Activated CD4-positive, alpha-beta memory T cell treated with anti-CD3 and anti-CD28 coated beads for 36 hours (primary cell): ENCODE data around the gene EIF2S1. TPM values are rescaled to one million over a fixed set of nuclear protein-coding genes. Genes with fewer than 3 reads are reported as not detected.

Experiments used
- CTCF ChIA-PET: fragments of 350-600 bp; sonication (Branson Sonifier 250); formaldehyde crosslinking; loops from one replicate; lab custom pipeline; 2021; ENCODE audit warnings: antibody characterized with exemption, inconsistent platforms; lab: Charles Lee
- POLR2A ChIA-PET: fragments of 350-600 bp; sonication (Branson Sonifier 250); formaldehyde crosslinking; loops from one replicate; lab custom pipeline; 2021; ENCODE audit warnings: antibody characterized with exemption; lab: Charles Lee
- DNase-seq: peaks from one replicate; pipeline ENCODE4 v3.0.0-alpha.2; 2020
- H3K27ac Mint-ChIP-seq: one replicate; pipeline ENCODE4 v1.8.0; 2021; ENCODE audit warnings: mixed read lengths
- H3K27me3 Mint-ChIP-seq: one replicate; pipeline ENCODE4 v1.8.0; 2021; ENCODE audit warnings: mixed read lengths
- H3K36me3 Mint-ChIP-seq: one replicate; pipeline ENCODE4 v1.8.0; 2021; ENCODE audit warnings: mixed read lengths
- H3K4me1 Mint-ChIP-seq: one replicate; pipeline ENCODE4 v1.8.0; 2021; ENCODE audit warnings: low read depth, mixed read lengths
- H3K4me3 Mint-ChIP-seq: one replicate; pipeline ENCODE4 v1.8.0; 2021; ENCODE audit warnings: mild to moderate bottlenecking, mixed read lengths
- H3K9me3 Mint-ChIP-seq: one replicate; pipeline ENCODE4 v1.8.0; 2021; ENCODE audit warnings: mixed read lengths
- intact Hi-C: fragments of 100-400 bp; cut with micrococcal nuclease; formaldehyde crosslinking; loops from one replicate; pipeline ENCODE4 v1.15.1; 2023
- total RNA-seq, 2 experiments: library from RNA; stranded (reverse); gene quantifications; one replicate each; pipeline ENCODE4 v1.2.3, GENCODE V29; 2021

The EIF2S1 gene
- total RNA-seq, 2 experiments from 2014 or later: 238 to 240 TPM

- H3K36me3 Mint-ChIP-seq: peaks cover 26% of the 10 kb centered on the region
- H3K4me1 Mint-ChIP-seq: peaks cover 4% of the 10 kb centered on the region
- intact Hi-C loops: no loop called here
- POLR2A ChIA-PET: no interaction called here
- H3K27ac Mint-ChIP-seq: no peak overlapping the region
- CTCF ChIA-PET: interaction anchor here (0.8 to 0.9 kb wide), 2 partner anchors 12 to 14 kb away, joined by 4 to 6 read pairs; partner anchors contain the start of genes ATP6V1D and EIF2S1
- H3K9me3 Mint-ChIP-seq: no peaks in the 10 kb centered on the region
- no peak for DNase-seq
- H3K27me3 Mint-ChIP-seq: no peaks in the 10 kb centered on the region
- no peak overlapping the region for H3K4me3 Mint-ChIP-seq
These were observed 14.5 kb upstream of the EIF2S1 start for GRCh38 chr14:67345583-67345982.

DNA sequence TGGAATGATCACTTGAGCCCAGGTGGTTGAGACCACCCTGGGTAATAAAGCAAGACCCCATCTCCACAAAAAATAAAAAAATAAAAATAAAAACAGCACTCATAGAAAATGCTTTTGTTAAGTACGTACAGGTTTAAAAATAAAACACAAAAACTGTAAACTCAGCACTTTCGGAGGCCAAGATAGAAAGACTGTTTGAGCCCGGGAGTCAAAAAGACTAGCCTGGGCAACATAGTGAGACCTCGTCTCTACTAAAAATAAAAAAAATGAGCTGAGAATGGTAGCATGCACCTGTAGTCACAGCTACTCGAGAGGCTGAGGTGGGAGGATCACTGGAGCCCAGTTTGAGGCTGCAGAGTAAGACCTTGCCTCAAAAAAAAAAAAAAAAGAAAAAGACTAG, 8.1 kb upstream of the EIF2S1 start:
- ChIA-PET CTCF (no interaction called here), POLR2A (no interaction called here)
- peaks cover 6% of the 10 kb centered on the region for H3K4me1 Mint-ChIP-seq
- intact Hi-C loops: no loop called here
- peaks cover 10% of the 10 kb centered on the region for H3K36me3 Mint-ChIP-seq
- H3K27ac Mint-ChIP-seq: no peak overlapping the region
- no peak overlapping the region for H3K4me3 Mint-ChIP-seq
- no peak for DNase-seq
- H3K27me3 Mint-ChIP-seq: no peaks in the 10 kb centered on the region
- H3K9me3 Mint-ChIP-seq: no peaks in the 10 kb centered on the region

DNA sequence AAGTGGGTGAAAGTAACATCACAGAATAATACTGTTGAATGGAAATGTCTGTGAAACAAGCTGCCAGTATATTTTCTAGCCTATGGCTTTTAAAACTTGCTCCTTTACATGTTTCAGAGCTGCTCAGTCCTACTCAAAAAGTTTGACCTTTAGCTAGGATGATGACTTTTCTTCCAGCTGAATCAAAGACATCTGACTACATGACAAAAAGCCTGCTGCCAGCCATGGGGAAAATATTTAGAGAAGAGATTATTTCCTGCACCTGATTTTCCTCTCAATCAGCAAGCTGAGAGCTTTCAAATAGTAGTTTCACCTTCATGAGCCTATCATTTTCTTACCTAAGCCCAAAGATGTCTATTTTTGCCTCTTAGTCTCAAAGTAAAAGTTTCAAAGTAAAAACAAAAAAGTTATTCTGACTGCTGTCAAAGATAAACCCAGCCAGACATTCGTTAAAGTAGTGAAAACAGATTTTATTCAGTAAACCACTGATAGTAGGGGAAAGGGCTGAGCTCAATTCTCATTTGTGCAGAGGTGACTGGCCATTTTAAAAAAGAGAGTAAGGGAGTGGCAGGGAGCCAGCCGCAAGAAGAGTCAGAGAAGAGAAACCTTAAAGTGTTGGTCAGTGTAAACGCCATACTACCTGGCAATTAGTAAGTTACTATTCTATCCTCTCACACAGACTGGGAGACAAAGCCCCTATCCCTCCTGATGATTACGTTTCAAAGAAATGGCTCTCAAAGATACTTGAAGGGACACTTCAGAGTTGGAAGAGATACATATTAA, 2.8 kb upstream of the EIF2S1 start:
- H3K27ac Mint-ChIP-seq: peak overlapping the region; percentile 70
- DNase-seq: no peak
- H3K9me3 Mint-ChIP-seq: no peaks in the 10 kb centered on the region
- peaks cover 12% of the 10 kb centered on the region for H3K36me3 Mint-ChIP-seq
- ChIA-PET POLR2A (no interaction called here), CTCF (interaction anchor here (1.3 kb wide), 1 partner anchor 11 kb away, joined by 6 read pairs; no protein-coding TSS in a partner anchor)
- intact Hi-C loops: loop anchor here (5.0 kb wide), 1 partner anchor 170 kb away; the partner anchor contains the start of gene GARIN2
- H3K4me1 Mint-ChIP-seq: peaks cover 38% of the 10 kb centered on the region
- H3K27me3 Mint-ChIP-seq: peaks cover 2% of the 10 kb centered on the region
- peak overlapping the region; percentile 21 for H3K4me3 Mint-ChIP-seq

DNA sequence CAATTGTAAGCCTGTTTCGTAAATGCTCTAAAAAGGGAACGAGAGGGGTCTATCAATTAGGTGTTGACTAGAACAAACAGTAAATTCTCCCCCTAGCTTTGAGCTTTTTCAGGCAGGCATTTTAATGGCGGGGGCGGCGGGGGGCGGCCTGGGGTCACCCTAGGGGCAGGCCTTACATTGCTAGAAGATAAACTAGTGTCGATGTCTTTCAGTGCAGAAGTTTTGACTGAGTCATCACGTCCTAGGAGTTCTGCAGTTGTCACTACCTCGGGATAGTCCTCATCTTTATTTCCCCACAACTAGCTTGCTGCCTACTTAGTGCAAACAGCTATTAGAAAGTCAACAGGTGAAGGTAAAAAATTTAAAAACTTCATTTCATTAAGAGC, 2.2 kb upstream of the EIF2S1 start:
- H3K4me3 Mint-ChIP-seq: peak overlapping the region; percentile 99
- peaks cover 2% of the 10 kb centered on the region for H3K27me3 Mint-ChIP-seq
- peaks cover 43% of the 10 kb centered on the region for H3K4me1 Mint-ChIP-seq
- no peak overlapping the region for H3K27ac Mint-ChIP-seq
- no peaks in the 10 kb centered on the region for H3K9me3 Mint-ChIP-seq
- POLR2A ChIA-PET: no interaction called here
- intact Hi-C loops: loop anchor here (5.0 kb wide), 1 partner anchor 171 kb away; the partner anchor contains the start of gene GARIN2
- CTCF ChIA-PET: interaction anchor here (1.3 kb wide), 1 partner anchor 12 kb away, joined by 6 read pairs; no protein-coding TSS in a partner anchor
- DNase-seq: no peak
- H3K36me3 Mint-ChIP-seq: peaks cover 12% of the 10 kb centered on the region

DNA sequence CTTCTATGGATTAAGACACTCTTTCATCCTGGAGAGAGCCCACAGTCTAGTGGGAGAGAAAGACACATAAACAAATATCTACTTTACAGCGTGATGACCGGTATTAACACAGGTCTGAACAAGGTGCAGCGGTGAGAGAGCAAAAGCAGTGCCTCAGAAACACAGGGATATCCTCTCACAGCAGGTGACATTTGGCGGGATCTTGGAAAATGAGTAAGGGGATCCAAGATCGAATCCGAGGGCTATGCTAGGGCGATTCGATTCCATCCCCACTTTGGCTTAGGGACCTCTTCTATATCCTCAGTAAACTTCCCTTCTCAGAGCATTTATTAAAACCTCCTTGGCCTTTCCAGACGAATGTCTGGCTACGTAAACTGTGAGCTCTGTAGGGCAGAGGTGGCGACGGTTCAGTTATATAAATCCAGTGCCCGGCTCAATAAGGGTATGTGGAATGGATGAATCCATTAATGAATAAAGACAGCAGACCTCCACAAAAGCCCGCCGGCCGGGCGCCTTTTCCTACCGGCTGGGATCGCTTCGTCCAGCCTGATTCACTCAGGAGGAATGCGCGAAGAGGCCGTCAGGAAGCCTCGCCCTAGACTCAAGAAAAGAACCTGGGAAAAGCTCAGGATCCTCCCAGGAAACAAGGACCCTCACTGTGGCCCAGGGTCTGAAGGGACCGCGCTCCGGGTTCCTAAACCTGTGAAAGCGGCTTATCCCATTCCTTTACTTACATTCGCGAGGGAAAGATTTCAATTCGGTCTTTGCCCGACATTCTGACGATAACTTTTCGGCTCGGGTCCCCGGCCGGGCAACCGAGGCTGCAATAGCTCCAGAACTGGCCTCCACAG, 979 bp upstream of the EIF2S1 start:
- peaks cover 2% of the 10 kb centered on the region for H3K27me3 Mint-ChIP-seq
- H3K36me3 Mint-ChIP-seq: peaks cover 14% of the 10 kb centered on the region
- POLR2A ChIA-PET: interaction anchor here (0.8 to 1.5 kb wide), 8 partner anchors 10 to 336 kb away, joined by 3 to 6 read pairs (median 4); partner anchors contain the start of genes PALS1, RDH11 and VTI1B
- H3K4me1 Mint-ChIP-seq: peaks cover 55% of the 10 kb centered on the region
- H3K27ac Mint-ChIP-seq: peak overlapping the region; percentile 98
- CTCF ChIA-PET: interaction anchor here (0.5 to 1.9 kb wide), 36 partner anchors 8 to 1504 kb away, joined by 3 to 16 read pairs (median 4); partner anchors contain the start of genes ARG2, GARIN2, GPHN and PALS1
- H3K4me3 Mint-ChIP-seq: peak overlapping the region; percentile 99
- DNase-seq: no peak
- intact Hi-C loops: loop anchor here (5.0 kb wide), 1 partner anchor 172 kb away; the partner anchor contains the start of gene GARIN2
- H3K9me3 Mint-ChIP-seq: no peaks in the 10 kb centered on the region

DNA sequence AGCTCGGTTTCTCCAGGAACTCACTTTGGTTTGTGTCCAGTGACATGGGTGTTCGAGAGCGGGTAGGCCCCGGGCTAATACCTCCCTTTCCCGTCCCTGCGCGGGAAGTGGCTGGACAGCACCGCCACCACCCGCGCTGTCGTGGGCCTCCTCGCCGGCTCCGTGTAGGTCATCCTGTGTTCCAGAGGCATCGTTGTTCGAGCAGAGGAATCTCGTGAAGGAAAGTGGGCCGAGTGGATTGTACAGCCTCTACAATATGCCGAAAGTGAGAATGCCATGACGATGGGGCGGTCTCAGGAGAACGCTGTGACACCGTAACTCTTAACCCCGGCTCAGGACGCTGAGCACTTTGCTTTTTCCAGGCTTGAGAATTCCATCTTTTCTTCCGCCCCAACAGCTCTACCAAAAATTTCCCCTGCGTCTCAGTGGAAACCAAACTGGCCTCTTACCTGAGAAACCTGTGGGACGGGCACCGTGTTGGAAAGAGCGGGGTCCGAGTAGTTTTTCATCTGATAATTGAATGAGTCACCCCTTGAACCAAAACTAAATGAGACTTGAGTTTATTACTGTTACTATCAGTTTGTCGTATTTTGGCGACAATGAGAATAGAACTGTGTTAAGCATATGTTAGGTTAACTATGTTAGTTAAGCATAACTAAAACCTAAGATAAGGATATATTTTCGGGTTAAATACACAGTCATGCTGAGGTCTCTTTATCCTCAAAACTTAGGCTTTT, 510 bp downstream of the EIF2S1 start:
- POLR2A ChIA-PET: interaction anchor here (0.6 to 1.5 kb wide), 7 partner anchors 9 to 1981 kb away, joined by 3 to 6 read pairs (median 3); partner anchors contain the start of genes PALS1, RDH11 and VTI1B
- peak overlapping the region; percentile 99 for H3K4me3 Mint-ChIP-seq

GRCh38 chr14:67365476-67365875, 5.3 kb downstream of the EIF2S1 start:
- Mint-ChIP-seq H3K27ac (no peak overlapping the region), H3K9me3 (no peaks in the 10 kb centered on the region), H3K27me3 (no peaks in the 10 kb centered on the region), H3K36me3 (peaks cover 46% of the 10 kb centered on the region), H3K4me1 (peaks cover 64% of the 10 kb centered on the region), H3K4me3 (no peak overlapping the region)
- intact Hi-C loops: loop anchor here (10.0 kb wide), 1 partner anchor 1429 kb away; the partner anchor contains the start of gene ZFP36L1
- CTCF ChIA-PET: no interaction called here
- POLR2A ChIA-PET: no interaction called here
- DNase-seq: no peak

More for the DNA sequence above, 510 bp downstream of the EIF2S1 start:
- peaks cover 23% of the 10 kb centered on the region for H3K36me3 Mint-ChIP-seq
- H3K4me1 Mint-ChIP-seq: peaks cover 66% of the 10 kb centered on the region
- CTCF ChIA-PET: interaction anchor here (0.8 to 1.9 kb wide), 18 partner anchors 8 to 737 kb away, joined by 3 to 16 read pairs (median 5); partner anchors contain the start of genes ARG2, GARIN2, PIGH and RDH11
- H3K27me3 Mint-ChIP-seq: peaks cover 2% of the 10 kb centered on the region
- intact Hi-C loops: loop anchor here (1.0 to 10.0 kb wide), 8 partner anchors 13 to 1434 kb away; partner anchors contain the start of genes GPHN, PALS1, PIGH and RAD51B
- no peaks in the 10 kb centered on the region for H3K9me3 Mint-ChIP-seq
- peak overlapping the region; percentile 98 for H3K27ac Mint-ChIP-seq
- no peak for DNase-seq

- ChIA-PET CTCF (interaction anchor here (1.9 kb wide), 1 partner anchor 11 kb away, joined by 7 read pairs; the partner anchor contains the start of genes ATP6V1D and EIF2S1), POLR2A (no interaction called here)
- H3K27me3 Mint-ChIP-seq: no peaks in the 10 kb centered on the region
- peaks cover 47% of the 10 kb centered on the region for H3K36me3 Mint-ChIP-seq
- H3K4me3 Mint-ChIP-seq: no peak overlapping the region
- intact Hi-C loops: no loop called here
- no peaks in the 10 kb centered on the region for H3K9me3 Mint-ChIP-seq
- peaks cover 57% of the 10 kb centered on the region for H3K4me1 Mint-ChIP-seq
- peak; percentile 14 for DNase-seq
- H3K27ac Mint-ChIP-seq: peak overlapping the region; percentile 68
These were observed 10.7 kb downstream of the EIF2S1 start for GRCh38 chr14:67370830-67371229.

DNA sequence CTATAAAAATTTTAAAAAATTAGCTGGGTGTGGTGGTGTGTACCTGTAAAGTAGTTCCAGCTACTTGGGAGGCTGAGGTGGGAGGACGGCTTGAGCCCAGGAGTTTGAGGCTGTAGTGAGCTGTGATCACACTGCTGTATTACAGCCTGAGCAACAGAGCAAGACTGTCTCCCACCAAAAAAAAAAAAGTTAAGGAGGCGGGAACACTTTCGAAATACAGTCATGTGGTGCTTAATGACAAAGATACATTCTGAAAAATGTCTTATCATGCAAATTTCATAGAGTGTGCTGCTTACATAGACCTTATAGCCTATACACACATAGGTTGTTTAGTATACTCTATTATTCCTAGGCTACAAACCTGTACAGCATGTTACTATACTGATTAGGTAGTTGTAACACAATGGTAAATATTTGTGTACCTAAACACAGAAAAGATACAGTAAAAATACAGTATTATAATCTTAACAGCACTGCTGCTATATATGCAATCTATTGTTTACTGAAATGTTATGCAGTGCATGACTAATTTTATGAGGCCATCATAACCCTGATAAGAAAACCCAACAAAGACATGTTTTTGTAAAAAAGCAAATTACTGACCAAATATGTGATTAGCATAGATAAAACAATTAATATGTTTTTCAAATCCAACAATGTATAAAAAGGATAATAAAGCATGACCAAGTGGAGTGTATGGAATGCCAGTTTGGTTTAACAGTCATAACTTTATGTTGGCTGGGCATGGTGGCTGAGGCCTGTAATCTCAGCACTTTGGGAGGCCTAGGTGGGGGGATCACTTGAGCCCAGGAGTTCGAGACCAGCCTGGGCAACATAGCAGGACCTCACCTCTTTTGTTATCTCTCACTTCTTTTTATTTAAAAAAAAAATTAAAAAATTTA, 11.4 kb downstream of the EIF2S1 start:
- no peak overlapping the region for H3K4me3 Mint-ChIP-seq

DNA sequence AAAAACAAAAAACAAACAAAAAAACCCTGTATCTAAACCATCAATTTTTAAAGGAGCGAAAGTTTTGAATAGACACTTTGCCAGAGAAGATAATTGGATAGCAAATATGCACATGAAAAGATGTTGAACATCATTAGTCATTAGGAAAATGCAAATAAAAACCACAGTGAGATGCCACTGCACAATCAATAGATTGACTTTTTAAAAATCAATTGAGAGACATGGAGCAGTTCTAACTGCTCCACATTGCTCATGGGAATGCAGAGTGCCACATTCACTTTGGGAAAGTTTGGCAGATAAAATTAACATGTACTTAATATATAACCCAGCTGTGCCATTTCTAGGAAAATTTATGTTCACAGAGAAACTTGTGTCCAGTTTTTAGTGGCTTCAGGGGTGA, 12.7 kb downstream of the EIF2S1 start:
- peaks cover 45% of the 10 kb centered on the region for H3K36me3 Mint-ChIP-seq
- CTCF ChIA-PET: no interaction called here

More for the DNA sequence above, 11.4 kb downstream of the EIF2S1 start:
- Mint-ChIP-seq H3K4me1 (peaks cover 54% of the 10 kb centered on the region), H3K27ac (no peak overlapping the region), H3K27me3 (no peaks in the 10 kb centered on the region), H3K36me3 (peaks cover 42% of the 10 kb centered on the region), H3K9me3 (no peaks in the 10 kb centered on the region)
- no peak for DNase-seq
- POLR2A ChIA-PET: no interaction called here
- intact Hi-C loops: no loop called here
- CTCF ChIA-PET: interaction anchor here (1.9 kb wide), 1 partner anchor 12 kb away, joined by 7 read pairs; the partner anchor contains the start of genes ATP6V1D and EIF2S1

More for the DNA sequence above, 12.7 kb downstream of the EIF2S1 start:
- intact Hi-C loops: loop anchor here (1.0 kb wide), 1 partner anchor 13 kb away; the partner anchor contains the start of gene EIF2S1
- DNase-seq: no peak
- POLR2A ChIA-PET: interaction anchor here (0.7 kb wide), 1 partner anchor 84 kb away, joined by 3 read pairs; no protein-coding TSS in a partner anchor
- H3K27ac Mint-ChIP-seq: peak overlapping the region; percentile 86
- H3K4me1 Mint-ChIP-seq: peaks cover 53% of the 10 kb centered on the region
- no peak overlapping the region for H3K4me3 Mint-ChIP-seq
- H3K9me3 Mint-ChIP-seq: no peaks in the 10 kb centered on the region
- H3K27me3 Mint-ChIP-seq: no peaks in the 10 kb centered on the region
